Smooth muscle cell (in vitro differentiated cells): ENCODE measurements around the gene MRPL2. TPM values are rescaled to one million over a fixed set of nuclear protein-coding genes. Genes with fewer than 3 reads are reported as not detected.

Experiments
- DNase-seq: peaks from one replicate; lab custom pipeline; 2025; ENCODE audit not compliant: unreplicated experiment; lab: John Stamatoyannopoulos, UW
- H2AFZ ChIP-seq: fragments of 200-600 bp; sonication (generic); 2 replicates; pipeline ENCODE4 v1.6.0; 2016; ENCODE audit warnings: antibody characterized with exemption, low read depth, mild to moderate bottlenecking
- H3F3A ChIP-seq: fragments of 200-600 bp; sonication (generic); 2 replicates; pipeline ENCODE4 v1.6.0; 2017; ENCODE audit warnings: antibody characterized with exemption, low read depth
- H3K27ac ChIP-seq: fragments of 200-600 bp; sonication (generic); 2 replicates; pipeline ENCODE4 v1.5.1; 2016; ENCODE audit warnings: low read depth, mild to moderate bottlenecking
- H3K27me3 ChIP-seq: fragments of 200-600 bp; sonication (generic); 2 replicates; pipeline ENCODE4 v1.6.1; 2016; ENCODE audit warnings: low read depth, mild to moderate bottlenecking
- H3K36me3 ChIP-seq: fragments of 200-600 bp; sonication (generic); 2 replicates; pipeline ENCODE4 v1.5.1; 2016; ENCODE audit warnings: low read depth
- H3K4me1 ChIP-seq: fragments of 200-600 bp; sonication (generic); 2 replicates; pipeline ENCODE4 v1.5.1; 2016; ENCODE audit warnings: low read depth
- H3K4me2 ChIP-seq: fragments of 200-600 bp; sonication (generic); 2 replicates; pipeline ENCODE4 v1.6.0; 2016; ENCODE audit warnings: mild to moderate bottlenecking
- H3K4me3 ChIP-seq: fragments of 200-600 bp; sonication (generic); 2 replicates; pipeline ENCODE4 v1.5.1; 2016; ENCODE audit warnings: mild to moderate bottlenecking
- H3K79me2 ChIP-seq: fragments of 200-600 bp; sonication (generic); 2 replicates; pipeline ENCODE4 v1.6.0; 2016; ENCODE audit warnings: low read depth, mild to moderate bottlenecking
- H3K9ac ChIP-seq: fragments of 200-600 bp; sonication (generic); 2 replicates; pipeline ENCODE4 v1.6.0; 2016; ENCODE audit warnings: low read depth
- H3K9me3 ChIP-seq: fragments of 200-600 bp; sonication (generic); replicated peaks from 2 replicates; pipeline ENCODE4 v1.5.1; 2016; ENCODE audit warnings: low read depth
- H4K20me1 ChIP-seq: fragments of 200-600 bp; sonication (generic); 2 replicates; pipeline ENCODE4 v1.6.0; 2016; ENCODE audit warnings: low read depth
- CTCF ChIP-seq: fragments of 200-600 bp; sonication (generic); IDR thresholded peaks from 2 replicates; pipeline ENCODE4 v1.5.1; 2017; ENCODE audit warnings: borderline replicate concordance, mild to moderate bottlenecking, antibody characterized with exemption; ENCODE audit not compliant: insufficient read depth, poor library complexity, severe bottlenecking
- WGBS: methylation state at CpG from one replicate; pipeline ENCODE4 v1.1.7; 2016; ENCODE audit warnings: low lambda C conversion rate; 5-methylcytosine and 5-hydroxymethylcytosine counted together
- polyA plus RNA-seq: library from polyadenylated mRNA; unstranded; fragments of >200 nt; fragmentation: Nextera tagmentation; extraction: Ambion mirVana; gene quantifications from 2 replicates; pipeline ENCODE4 v1.2.1, GENCODE V29; 2016
- total RNA-seq: library from RNA; depleted of rRNA; stranded (reverse); fragments of >200 nt; gene quantifications from 2 replicates; pipeline ENCODE4 v1.2.3, GENCODE V29; 2014

The MRPL2 gene
- total and polyA plus RNA-seq, 2 experiments from 2014 or later = 24.0 to 112 TPM

- Histone ChIP-seq H3K36me3 (no peaks in the 10 kb centered on the region), H3K79me2 (peaks cover 22% of the 10 kb centered on the region), H3K4me3 (peak overlapping the region; percentile 88), H3K27ac (peak overlapping the region; percentile 89), H4K20me1 (no peaks in the 10 kb centered on the region), H3K9me3 (no peaks in the 10 kb centered on the region), H2AFZ (no peak overlapping the region), H3K4me1 (peaks cover 16% of the 10 kb centered on the region), H3K27me3 (no peaks in the 10 kb centered on the region), H3F3A (no peaks in the 10 kb centered on the region), H3K4me2 (peak overlapping the region; percentile 92), H3K9ac (peak overlapping the region; percentile 94)
- TF ChIP-seq CTCF = no peak
- no peak for DNase-seq
- WGBS = 93% methylated on average over 12 of the region's 12 CpGs
Observed at GRCh38 chr6:43060755-43061633, 1.8 kb upstream of the MRPL2 start.

- WGBS = 14% methylated on average over 12 of the region's 15 CpGs
- H3K79me2 ChIP-seq = peaks cover 22% of the 10 kb centered on the region
Observed at GRCh38 chr6:43060034-43060754, 960 bp upstream of the MRPL2 start.

GRCh38 chr6:43058531-43058930 lies 703 bp downstream of the MRPL2 start:
- Histone ChIP-seq H2AFZ (no peak overlapping the region), H3K9ac (peak overlapping the region; percentile 94), H3K9me3 (no peaks in the 10 kb centered on the region), H3K79me2 (peaks cover 23% of the 10 kb centered on the region), H3K36me3 (no peaks in the 10 kb centered on the region), H3K27me3 (no peaks in the 10 kb centered on the region), H3K27ac (peak overlapping the region; percentile 89), H4K20me1 (no peaks in the 10 kb centered on the region), H3F3A (peaks cover 2% of the 10 kb centered on the region), H3K4me1 (peaks cover 16% of the 10 kb centered on the region), H3K4me2 (peak overlapping the region; percentile 93), H3K4me3 (peak overlapping the region; percentile 88)
- whole genome bisulfite sequencing = 86% methylated on average over 1 of the region's 1 CpG
- no peak for TF ChIP-seq CTCF
- no peak for DNase-seq

More at GRCh38 chr6:43060034-43060754, 960 bp upstream of the MRPL2 start:
- no peaks in the 10 kb centered on the region for H3K9me3 ChIP-seq
- no peaks in the 10 kb centered on the region for H4K20me1 ChIP-seq
- H3K4me2 ChIP-seq = peak overlapping the region; percentile 92
- peak overlapping the region; percentile 94 for H3K9ac ChIP-seq
- peak overlapping the region; percentile 88 for H3K4me3 ChIP-seq
- no peaks in the 10 kb centered on the region for H3F3A ChIP-seq
- peak overlapping the region; percentile 81 for H2AFZ ChIP-seq
- no peaks in the 10 kb centered on the region for H3K27me3 ChIP-seq
- no peak for TF ChIP-seq CTCF
- H3K27ac ChIP-seq = peak overlapping the region; percentile 89
- H3K36me3 ChIP-seq = no peaks in the 10 kb centered on the region
- no peak for DNase-seq
- peaks cover 16% of the 10 kb centered on the region for H3K4me1 ChIP-seq
